ENCODE measurements around the gene GRIP2.

The GRIP2 gene

DNA sequence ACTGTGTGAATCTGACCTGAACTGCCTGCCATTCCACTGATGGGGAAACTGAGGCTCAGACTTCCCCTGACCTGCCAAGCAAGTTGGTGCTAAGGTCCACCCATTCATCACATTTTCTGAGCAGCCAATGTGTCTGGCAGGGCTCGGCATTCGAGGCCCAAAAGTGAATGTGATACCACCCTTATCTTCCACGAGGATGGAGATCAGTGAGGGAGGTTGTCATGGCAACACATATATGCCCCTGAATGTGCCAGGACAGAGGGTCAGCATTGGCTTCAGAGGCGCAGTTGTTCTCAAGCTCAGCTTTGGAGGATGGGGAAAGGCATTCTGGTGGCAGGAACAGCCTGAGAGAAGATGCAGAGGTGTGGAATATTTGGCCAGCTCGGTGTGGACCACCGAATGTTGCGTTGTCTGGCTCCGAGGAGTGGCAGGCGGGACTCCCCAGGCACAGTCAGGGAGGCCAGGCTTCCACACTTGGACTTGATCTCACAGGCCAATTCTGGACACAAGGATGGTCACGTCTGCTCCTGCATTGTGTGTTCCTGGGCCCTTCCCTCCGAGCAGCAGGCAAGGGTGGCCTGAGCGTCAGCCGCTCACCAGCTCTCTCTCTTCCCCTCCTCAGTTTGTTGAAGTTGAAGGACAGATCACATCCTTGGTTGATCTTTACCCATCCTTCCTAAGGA, 63.4 kb downstream of the GRIP2 start:
- TF ChIP-seq, protein P1, sequence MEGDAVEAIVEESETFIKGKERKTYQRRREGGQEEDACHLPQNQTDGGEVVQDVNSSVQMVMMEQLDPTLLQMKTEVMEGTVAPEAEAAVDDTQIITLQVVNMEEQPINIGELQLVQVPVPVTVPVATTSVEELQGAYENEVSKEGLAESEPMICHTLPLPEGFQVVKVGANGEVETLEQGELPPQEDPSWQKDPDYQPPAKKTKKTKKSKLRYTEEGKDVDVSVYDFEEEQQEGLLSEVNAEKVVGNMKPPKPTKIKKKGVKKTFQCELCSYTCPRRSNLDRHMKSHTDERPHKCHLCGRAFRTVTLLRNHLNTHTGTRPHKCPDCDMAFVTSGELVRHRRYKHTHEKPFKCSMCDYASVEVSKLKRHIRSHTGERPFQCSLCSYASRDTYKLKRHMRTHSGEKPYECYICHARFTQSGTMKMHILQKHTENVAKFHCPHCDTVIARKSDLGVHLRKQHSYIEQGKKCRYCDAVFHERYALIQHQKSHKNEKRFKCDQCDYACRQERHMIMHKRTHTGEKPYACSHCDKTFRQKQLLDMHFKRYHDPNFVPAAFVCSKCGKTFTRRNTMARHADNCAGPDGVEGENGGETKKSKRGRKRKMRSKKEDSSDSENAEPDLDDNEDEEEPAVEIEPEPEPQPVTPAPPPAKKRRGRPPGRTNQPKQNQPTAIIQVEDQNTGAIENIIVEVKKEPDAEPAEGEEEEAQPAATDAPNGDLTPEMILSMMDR (IDR thresholded peaks at IDR 0.05; ENCODE audit: low read length) = no peak
- no peak for TF ChIP-seq EZH2 (optimal IDR thresholded peaks at IDR 0.05; ENCODE audit: low read depth, low read length)
- no peak for TF ChIP-seq EZH2phosphoT487 (IDR thresholded peaks at IDR 0.05; ENCODE audit: low read length)
- Histone ChIP-seq H3K36me3 (replicated peaks; ENCODE audit: insufficient read depth, low read length) (no peaks in the 10 kb centered on the region), H3K27me3 (replicated peaks; ENCODE audit: insufficient read depth, low read length) (no peaks in the 10 kb centered on the region)

GRCh38 chr3:14475621-14476020, 64.5 kb downstream of the GRIP2 start:
- Histone ChIP-seq H3K27ac (ENCODE audit: low read length) (no peak overlapping the region), H4K20me1 (ENCODE audit: insufficient read depth, low read length) (no peaks in the 10 kb centered on the region), H3K9ac (ENCODE audit: low read length) (no peak overlapping the region), H3K4me2 (ENCODE audit: low read depth, low read length) (no peak overlapping the region), H3F3A (ENCODE audit: insufficient read depth, low read length) (no peaks in the 10 kb centered on the region), H3K27me3 (replicated peaks; ENCODE audit: insufficient read depth, low read length) (no peaks in the 10 kb centered on the region), H3K36me3 (replicated peaks; ENCODE audit: insufficient read depth, low read length) (no peaks in the 10 kb centered on the region), H3K9me3 (replicated peaks; ENCODE audit: insufficient read depth, low read length) (no peaks in the 10 kb centered on the region), H3K4me3 (ENCODE audit: low read length) (no peak overlapping the region), H3K79me2 (ENCODE audit: low read length) (no peaks in the 10 kb centered on the region), H2AFZ (ENCODE audit: low read length) (no peak overlapping the region), H3K4me1 (ENCODE audit: low read length) (no peaks in the 10 kb centered on the region), H3K9me2 (replicated peaks; ENCODE audit: insufficient read depth, low read length) (no peaks in the 10 kb centered on the region)
- DNase-seq = no peak
- TF ChIP-seq, protein P1 (IDR thresholded peaks at IDR 0.05; ENCODE audit: low read length) = no peak
- TF ChIP-seq EZH2 (optimal IDR thresholded peaks at IDR 0.05; ENCODE audit: low read depth, low read length) (no peak), EZH2phosphoT487 (IDR thresholded peaks at IDR 0.05; ENCODE audit: low read length) (no peak)

More for the DNA sequence above, 63.4 kb downstream of the GRIP2 start:
- Histone ChIP-seq H4K20me1 (ENCODE audit: insufficient read depth, low read length) (no peaks in the 10 kb centered on the region), H3K27ac (ENCODE audit: low read length) (no peak overlapping the region), H3K9ac (ENCODE audit: low read length) (no peak overlapping the region), H3K9me3 (replicated peaks; ENCODE audit: insufficient read depth, low read length) (no peaks in the 10 kb centered on the region), H3K4me3 (ENCODE audit: low read length) (no peak overlapping the region), H3K4me2 (ENCODE audit: low read depth, low read length) (no peak overlapping the region), H3K79me2 (ENCODE audit: low read length) (no peaks in the 10 kb centered on the region), H3K4me1 (ENCODE audit: low read length) (no peaks in the 10 kb centered on the region), H3K9me2 (replicated peaks; ENCODE audit: insufficient read depth, low read length) (no peaks in the 10 kb centered on the region), H3F3A (ENCODE audit: insufficient read depth, low read length) (no peaks in the 10 kb centered on the region), H2AFZ (ENCODE audit: low read length) (no peak overlapping the region)
- DNase-seq = no peak

- Histone ChIP-seq H4K20me1 (ENCODE audit: insufficient read depth, low read length) (no peaks in the 10 kb centered on the region), H3K79me2 (ENCODE audit: low read length) (no peaks in the 10 kb centered on the region), H3F3A (ENCODE audit: insufficient read depth, low read length) (no peaks in the 10 kb centered on the region), H3K4me3 (ENCODE audit: low read length) (no peak overlapping the region), H2AFZ (ENCODE audit: low read length) (no peak overlapping the region), H3K9me2 (replicated peaks; ENCODE audit: insufficient read depth, low read length) (no peaks in the 10 kb centered on the region), H3K9ac (ENCODE audit: low read length) (no peak overlapping the region), H3K9me3 (replicated peaks; ENCODE audit: insufficient read depth, low read length) (no peaks in the 10 kb centered on the region), H3K27ac (ENCODE audit: low read length) (no peak overlapping the region), H3K4me2 (ENCODE audit: low read depth, low read length) (no peak overlapping the region), H3K36me3 (replicated peaks; ENCODE audit: insufficient read depth, low read length) (no peaks in the 10 kb centered on the region), H3K27me3 (replicated peaks; ENCODE audit: insufficient read depth, low read length) (no peaks in the 10 kb centered on the region), H3K4me1 (ENCODE audit: low read length) (no peaks in the 10 kb centered on the region)
- no peak for TF ChIP-seq EZH2phosphoT487 (IDR thresholded peaks at IDR 0.05; ENCODE audit: low read length)
- no peak for TF ChIP-seq EZH2 (optimal IDR thresholded peaks at IDR 0.05; ENCODE audit: low read depth, low read length)
- TF ChIP-seq, protein P1 (IDR thresholded peaks at IDR 0.05; ENCODE audit: low read length) = no peak
- no peak for DNase-seq
Measured at GRCh38 chr3:14474363-14475081, 65.6 kb downstream of the GRIP2 start.
